ENCODE results near the gene USH2A.

Gene USH2A

DNA sequence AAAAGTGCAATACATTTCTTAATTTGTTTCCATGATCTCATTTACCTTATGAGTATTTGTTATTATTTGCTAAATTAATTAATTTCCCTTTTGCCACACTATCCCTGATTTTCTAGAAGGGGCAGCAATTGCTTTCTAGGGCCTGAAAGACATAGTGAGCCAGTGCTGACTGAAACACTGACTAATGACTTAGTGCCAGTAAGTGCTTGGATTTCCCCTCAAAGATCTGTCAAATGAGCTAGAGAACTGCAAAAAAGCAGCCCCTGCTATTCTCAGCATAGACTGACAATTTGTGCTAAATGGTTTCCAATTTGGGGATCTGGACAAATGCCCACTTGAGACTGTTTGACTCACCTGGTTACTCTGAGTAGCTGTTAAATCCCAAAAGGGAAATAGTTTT is 35.6 kb upstream of the USH2A start:
- TF ChIP-seq CTCF (IDR thresholded peaks at IDR 0.05): no peak

- TF ChIP-seq CTCF (IDR thresholded peaks at IDR 0.05): no peak
Measured at GRCh38 chr1:216457356-216457755, 34.1 kb upstream of the USH2A start.

DNA sequence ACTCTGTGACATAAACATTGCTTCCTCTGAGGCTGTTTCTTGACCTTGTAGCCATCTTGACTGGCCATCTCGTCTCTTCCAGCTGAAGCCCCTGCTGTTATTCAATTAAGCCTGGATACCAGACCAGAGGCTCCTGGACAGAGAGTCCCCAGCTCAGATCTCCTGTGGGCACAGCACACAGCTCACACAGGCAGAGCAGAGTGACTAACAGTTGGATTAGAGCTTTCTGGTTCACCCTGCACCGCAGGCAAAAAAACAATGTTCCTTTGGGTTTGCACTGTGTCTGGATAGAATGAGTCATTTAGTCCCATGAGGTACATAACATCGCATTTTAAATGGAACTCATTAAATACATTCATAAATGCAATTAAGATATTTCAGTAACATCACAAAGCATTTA is 33.4 kb upstream of the USH2A start:
- TF ChIP-seq CTCF (IDR thresholded peaks at IDR 0.05): no peak

DNA sequence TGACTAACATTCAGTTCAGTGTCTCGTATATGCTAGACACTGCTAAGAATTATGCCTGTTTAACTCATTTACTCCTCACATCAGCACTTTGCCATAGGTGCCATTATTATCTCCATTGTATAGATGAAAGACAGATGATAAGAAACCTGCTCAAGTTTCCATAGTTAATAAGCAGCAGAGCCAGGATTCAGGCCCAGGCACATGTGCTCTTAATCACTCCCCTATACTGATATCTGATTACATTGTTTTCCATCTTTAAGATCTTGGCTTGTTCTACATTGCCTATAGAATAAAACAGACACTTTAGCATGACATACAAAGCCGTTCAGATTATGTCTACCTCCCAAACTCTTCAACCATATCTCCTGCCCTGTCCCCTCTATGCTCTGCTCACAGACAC is 30.5 kb upstream of the USH2A start:
- no peak for TF ChIP-seq CTCF (IDR thresholded peaks at IDR 0.05)

GRCh38 chr1:216450227-216450626 is 27.0 kb upstream of the USH2A start:
- no peak for TF ChIP-seq CTCF (IDR thresholded peaks at IDR 0.05)

- no peak for TF ChIP-seq CTCF (IDR thresholded peaks at IDR 0.05)
Measured at GRCh38 chr1:216448011-216448510, 24.8 kb upstream of the USH2A start.

GRCh38 chr1:216437603-216438002 is 14.4 kb upstream of the USH2A start:
- TF ChIP-seq CTCF (IDR thresholded peaks at IDR 0.05): no peak

GRCh38 chr1:216434232-216434631 is 11.0 kb upstream of the USH2A start:
- no peak for TF ChIP-seq CTCF (IDR thresholded peaks at IDR 0.05)

Measured in LNCAP (cell line).